CD4-positive, alpha-beta T cell treated with Interleukin-17A for 1 hour (primary cell): ENCODE results near the gene FGF19.

Experiments
- DNase-seq: peaks from one replicate; pipeline ENCODE4 v3.0.0-alpha.2; 2020

Gene FGF19

DNA sequence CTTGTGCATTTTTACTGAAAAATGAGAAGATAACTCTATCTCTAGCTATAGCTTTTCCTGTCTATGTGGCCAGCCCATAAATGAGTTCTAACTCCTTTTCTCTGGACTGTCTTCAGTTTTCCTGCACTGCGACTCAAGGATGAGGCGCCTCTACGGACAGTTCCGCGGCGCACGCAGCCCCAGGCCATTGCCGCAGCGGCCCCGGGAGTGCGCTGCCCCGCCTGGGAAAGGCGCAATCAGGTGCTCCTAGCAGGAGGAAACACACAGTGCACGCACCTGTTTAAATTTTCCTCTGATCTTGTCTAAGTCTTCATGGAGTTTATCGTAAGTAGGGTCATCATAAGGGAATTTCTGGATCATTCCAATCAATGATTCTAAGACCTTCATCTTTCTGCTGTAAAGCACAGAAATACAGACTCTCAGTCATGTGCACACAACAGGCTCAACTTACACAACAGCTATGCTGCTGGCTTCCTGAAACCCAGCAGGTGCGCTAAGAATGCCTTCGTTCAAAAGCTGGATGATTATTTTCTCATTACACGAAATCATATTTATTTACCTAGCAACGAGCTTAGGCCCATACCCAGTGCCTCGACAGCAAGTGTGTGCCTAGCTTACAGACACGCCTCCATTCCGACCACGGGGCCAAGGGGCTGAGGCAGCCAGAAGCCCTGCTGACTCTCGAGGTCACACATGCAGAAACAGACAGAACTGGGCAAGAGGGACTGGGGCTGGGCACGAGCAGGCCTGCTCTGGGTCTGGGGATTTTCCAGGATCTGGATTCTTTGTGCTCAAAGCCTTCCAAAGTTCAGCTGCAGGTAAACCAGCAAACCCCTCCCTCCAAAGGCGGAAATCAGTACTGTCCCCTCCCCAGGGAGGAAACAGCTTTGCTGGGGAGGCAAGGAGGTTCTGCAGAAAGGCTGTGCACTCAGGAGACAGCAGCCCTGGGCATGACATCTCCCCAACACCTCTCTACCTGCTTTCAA, 35.9 kb downstream of the FGF19 start:
- DNase-seq, result no peak

DNA sequence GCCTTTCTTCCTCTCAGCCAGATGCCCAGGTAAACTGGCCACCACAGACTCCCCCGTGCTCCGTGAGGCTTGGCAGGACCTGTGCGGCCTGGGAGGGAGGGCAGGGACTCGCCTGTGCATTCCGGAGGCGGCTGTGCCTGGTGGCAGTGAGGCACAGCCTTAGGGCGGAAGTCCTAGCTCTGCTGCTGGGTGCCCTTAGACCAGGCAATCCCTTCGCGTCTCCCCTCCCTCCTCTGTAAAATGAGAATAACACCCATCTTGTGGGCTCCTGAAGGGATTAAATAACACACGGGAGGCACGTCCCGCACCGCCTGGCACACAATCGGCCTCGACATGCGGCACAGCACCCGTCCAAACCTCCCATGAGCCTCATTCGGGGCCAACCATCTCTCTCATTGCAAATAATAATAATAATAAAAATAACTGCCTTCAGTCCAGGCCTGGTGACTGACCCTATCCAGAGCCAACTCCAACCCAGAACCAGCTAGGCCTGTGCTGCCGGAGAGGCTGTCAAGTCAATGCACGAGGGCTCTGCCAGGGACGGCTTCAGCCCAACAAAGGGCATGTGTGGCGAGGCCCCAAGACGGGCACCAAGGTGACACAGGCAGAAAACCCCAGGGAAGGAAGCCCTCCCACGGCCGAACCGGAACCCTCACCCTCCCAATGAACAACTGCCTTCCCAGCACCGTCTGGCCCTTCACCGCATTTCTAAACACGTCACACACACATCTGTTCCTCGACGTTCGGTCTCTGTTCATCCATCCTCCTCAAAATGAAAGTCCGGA, 36.9 kb downstream of the FGF19 start:
- DNase-seq, result no peak

DNA sequence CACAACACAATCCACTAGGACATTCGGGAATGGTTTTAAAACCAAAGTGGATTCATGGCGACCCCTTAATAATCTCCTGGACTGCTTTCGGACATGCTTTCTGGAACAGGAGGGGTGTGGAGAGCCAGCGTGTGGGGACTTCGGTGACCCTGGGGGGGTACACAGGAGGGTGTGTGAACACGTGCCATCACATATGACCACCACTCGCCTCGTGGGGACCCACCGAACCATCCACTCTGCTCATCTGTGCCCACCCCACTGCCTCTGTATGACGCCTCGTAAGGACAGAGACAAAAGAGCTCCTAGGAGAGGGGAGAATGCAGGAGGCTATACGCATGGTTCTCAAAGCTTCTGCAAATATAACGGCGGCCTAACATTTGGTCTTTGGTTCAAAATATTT, 37.6 kb downstream of the FGF19 start:
- DNase-seq, result no peak

DNA sequence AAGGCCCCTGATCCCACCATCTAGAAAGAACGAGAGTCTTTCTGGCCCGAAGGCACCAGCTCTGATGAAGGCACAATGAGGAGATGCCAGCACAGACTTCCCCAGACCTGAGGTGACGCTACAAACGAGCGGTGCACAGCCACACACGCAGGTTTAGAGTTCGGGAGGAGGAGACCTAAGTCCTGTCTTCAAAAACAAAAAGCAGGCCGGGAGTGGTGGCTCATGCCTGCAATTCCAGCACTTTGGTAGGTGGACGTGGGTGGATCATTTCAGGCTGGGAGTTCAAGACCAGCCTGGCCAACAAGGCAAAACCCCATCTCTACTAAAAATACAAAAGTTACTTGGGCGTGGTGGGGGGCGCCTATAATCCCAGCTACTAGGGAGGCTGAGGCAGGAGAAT, 38.2 kb downstream of the FGF19 start:
- DNase-seq, result no peak

DNA sequence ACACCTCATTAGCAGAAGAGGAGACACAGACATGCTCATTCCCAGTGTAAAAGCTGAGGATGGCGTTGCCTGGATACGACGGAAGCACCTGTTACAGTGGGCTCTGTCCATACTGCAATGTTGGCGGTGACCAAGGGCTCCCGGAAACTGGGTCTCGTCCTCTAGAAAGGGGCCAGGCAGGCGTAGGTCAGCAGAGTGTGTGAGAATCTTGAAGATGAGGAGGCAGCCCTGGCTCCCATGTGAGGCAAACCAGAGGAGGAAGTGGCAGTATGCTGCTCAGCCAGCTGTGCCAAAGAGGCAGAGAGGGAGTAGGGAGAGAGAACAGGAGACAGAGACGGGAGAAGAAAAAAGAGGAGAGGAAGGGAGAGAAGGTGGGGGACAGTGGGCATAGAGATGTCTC, 38.9 kb downstream of the FGF19 start:
- DNase-seq, result no peak

DNA sequence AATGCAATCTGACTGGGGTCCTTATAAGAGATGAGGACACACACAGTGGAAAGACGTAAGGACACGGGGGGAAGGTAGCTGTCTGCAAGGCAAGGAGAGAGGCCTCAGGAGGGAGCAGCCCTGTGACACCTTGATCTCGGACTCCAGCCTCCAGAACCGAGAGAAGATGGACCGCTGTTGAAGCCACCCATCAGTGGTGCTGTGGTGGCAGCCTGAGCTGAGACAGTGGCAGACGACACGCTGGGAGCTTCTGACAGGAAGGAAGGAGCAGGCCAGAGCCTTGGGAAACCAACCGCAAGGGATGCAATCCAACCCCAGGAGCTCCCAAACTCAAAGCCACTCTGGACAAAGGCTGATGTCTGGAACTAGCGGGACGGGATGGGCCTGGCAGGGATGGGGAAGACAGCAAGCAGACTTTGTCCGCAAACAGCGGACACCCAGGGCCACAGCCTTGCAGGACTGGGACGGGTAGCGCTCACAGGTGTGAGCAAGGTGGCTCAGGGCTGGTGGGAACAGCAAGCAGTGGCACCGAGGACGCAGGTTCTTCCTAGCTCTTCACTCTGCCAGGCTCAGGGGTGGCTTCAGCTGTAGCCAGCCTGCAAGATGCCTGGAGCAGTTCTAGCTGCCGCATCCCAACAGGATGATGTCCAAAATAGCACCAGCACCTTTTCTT, 39.6 kb downstream of the FGF19 start:
- DNase-seq, result no peak

DNA sequence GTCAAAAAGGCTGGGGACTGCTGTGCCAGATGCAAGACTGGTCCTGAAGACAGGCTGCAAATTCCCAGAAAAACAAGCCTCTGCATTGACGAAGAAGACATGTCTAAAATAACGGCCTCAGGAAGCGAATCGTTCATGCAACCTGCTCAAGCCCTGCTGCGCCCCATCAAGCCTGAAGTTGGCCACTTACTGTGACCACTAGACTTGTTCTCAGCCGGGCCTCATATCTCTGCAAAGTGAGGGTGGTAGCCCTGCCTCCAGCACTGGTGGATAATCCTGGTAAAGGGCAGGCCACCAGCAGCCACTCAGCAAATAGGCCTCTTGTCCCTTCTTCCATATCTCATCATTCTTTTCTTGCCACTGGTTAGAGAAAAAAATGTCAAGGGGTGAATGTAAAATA, 40.5 kb downstream of the FGF19 start:
- DNase-seq, result no peak

DNA sequence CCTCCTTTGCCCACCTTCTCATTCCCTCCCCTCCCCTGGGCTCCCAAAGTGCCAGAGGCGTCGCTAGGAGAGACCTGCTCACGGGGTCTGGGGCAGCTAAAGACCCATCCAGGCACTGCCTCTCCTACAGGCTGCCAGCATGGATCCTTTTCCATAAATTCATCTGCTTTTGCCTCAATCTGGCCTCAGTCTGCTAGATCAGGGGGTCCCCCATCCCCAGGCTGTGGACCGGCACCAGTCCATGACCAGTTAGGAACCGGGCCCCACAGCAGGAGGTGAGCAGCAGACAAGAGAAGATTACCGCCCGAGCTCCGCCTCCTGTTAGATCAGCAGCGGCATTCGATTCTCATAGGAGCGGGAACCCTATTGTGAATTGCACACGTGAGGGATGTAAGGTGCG, 41.0 kb downstream of the FGF19 start:
- no peak for DNase-seq

DNA sequence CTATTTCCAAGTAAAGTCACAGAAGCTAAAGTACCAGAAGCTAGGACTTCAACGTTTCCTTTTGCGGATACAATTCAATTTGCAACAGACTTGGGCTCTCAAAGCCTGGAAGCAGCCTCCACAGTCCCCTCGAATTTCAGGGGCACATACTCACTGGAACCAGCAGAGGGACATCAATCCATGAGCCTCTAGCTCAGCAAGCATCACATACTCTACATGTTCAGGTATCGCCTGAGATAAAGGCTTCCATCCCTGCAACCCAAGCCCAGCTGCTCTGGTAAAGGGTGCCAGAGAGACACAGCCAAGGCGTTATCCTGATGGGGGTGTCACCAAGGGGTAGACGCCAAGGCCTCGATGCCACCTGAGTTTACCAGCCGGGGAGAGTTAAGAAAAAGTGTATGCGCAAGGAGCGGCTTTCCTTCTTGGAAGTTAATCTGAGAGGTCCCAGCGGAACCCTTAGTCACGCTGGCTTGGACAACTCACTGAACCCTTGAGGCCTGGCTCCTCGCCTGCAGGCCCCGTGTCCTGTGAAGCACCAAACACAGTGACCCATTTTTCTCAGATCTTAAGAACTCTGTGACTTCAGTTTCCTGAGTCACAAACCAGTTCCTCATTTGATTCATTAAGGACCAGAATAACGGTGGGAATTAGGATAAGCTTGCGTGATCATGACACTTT, 41.7 kb downstream of the FGF19 start:
- DNase-seq, result no peak

DNA sequence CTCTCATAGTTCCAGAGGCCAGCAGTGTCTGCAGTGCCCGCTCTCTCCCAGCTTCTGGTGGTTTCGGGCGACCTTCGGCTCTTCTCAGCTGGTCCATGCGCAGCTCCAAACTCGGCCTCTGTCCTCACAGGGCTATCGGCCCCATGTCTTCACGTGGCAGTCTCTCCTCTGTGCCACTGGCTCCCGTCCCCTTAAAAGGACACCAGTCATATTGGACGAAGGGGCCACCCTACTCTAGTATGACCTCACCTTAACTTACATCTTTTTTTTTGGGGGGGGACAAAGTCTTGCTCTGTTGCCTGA, 42.5 kb downstream of the FGF19 start:
- DNase-seq, result no peak

DNA sequence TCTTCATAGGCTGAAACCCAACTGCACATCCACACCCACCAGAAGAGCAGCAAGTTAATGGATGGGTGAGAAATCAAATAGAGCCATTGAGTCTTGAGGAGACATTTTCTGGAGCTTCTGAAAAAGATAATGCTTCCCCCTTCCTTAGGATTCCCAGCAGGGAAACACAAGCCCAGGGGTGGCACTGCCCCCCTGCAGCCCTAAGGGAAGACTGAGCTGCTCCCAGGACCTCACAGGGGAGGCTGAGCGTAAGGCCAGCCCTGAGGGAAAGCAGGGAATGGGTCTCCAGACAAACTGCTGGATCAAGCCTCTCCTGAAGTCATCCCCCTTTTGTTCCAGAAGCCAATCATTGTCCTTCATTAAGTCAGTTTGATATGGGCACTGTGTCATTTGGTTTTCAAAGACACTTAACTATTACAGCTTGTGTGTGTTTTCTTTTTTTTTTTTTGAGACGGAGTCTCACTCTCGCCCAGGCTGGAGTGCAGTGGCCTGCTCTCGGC, 43.8 kb downstream of the FGF19 start:
- no peak for DNase-seq

DNA sequence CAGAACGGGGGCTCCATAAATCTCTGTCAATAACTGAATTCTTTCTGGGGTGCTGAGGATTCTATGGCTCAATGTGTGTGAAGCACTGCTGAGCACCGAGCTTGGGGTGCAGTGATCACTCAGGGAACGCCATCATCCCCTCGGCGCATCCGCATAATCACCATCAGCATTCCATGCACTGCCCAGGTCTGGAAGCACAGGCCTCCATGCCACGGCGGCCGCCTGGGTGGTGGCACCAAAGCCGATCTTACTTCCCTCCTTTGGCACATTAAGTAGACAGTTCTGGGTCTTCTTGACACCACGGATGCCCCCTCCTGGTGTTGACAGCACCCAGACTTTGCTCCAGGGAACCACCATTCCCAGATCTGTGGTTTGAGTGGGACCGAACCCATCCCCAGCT, 44.2 kb downstream of the FGF19 start:
- no peak for DNase-seq

DNA sequence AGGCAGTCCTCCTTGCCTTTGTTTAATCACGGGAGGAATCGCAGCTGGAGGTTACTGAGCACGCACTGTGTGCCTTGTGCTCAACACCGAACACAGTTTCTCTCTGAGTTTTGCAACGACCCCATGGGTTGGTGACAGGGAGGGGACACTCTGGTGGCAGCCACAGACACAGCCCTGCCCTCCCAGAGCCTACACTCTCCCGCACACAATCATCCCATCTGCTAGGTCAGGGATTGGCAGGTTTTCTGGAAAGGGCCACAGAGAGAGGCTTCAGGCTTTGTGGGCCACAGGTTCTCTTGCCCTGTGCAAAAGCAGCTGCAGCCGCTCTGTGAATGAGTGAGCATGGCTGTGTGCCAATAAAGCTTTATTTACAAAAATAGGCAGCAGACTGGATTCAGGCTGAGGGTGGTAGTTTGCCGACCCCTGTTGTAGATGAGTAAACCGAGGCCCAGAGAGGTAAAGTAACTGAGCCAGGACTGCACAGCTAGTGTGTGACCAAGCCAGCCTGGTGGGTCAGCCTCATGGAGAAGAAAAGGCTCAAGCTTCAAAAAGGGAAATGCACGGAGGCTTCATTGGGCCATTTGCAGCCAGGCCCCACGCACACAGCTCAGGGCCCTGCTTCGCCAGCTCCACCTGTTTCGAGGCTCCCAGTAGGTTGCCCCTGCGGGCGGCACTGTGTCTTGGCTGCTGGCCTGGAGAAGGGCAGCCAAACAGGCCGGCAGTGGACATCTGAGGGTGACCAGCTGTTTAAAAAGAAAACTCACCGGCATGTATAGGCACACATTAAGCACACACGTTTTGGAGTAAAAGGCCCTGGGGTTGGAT, 45.0 kb downstream of the FGF19 start:
- DNase-seq, result no peak

DNA sequence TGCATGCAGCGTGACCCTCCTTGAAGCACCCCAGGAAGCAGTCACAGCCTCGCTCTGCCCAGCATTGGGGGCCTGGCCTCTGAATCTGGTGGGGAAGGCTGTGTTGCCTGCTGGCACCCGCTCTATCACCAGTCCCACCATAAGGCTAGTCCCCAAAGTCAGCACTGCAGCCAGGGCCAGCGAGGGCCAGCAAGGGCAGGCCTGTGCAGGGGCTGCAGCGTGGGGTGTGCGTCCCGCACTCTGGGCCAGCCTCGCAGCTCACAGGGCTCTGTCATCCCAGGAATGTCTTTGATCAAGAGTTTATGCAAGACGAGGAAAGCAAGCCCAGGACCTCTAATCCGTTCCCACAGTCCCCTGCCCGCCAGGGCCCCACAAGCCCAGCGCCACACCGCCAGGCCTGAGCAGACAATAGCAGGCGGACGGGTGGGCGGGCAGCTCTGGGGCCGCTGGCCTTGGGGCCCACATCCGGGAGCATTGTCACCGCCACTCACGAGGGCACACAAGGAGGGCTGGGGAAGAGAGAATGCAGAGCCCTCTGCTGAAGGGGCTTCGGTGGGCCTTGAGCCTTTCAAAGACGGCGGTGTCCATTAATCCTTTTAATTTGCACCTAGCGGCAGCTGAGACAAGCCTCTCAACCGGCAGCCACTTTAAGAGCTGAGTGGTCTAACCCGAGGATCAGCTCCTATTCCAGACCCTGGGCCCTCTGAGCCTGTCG, 45.8 kb downstream of the FGF19 start:
- no peak for DNase-seq

DNA sequence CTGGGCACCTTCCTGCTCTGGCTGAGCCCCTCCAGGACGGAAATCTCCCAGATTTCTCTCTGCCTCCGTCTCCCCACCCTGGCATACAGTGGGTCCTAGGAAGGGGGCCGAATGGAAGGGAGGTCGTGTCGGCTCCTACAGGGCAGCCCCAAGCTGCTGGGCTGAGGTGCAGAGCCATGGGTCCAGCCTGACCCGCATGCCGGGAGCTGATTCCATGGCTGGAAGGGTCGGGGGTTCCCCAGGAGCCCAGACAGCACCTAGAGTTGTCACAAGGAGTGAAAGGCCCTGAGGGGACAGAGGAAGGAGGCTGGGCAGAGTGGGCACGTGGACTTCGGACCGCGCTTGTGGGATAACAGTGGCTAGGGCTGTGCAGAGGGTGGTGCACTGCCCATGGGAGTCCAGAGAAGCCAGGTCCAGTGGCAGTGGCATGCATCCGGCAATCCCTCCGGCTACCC, 46.3 kb downstream of the FGF19 start:
- DNase-seq, result no peak

DNA sequence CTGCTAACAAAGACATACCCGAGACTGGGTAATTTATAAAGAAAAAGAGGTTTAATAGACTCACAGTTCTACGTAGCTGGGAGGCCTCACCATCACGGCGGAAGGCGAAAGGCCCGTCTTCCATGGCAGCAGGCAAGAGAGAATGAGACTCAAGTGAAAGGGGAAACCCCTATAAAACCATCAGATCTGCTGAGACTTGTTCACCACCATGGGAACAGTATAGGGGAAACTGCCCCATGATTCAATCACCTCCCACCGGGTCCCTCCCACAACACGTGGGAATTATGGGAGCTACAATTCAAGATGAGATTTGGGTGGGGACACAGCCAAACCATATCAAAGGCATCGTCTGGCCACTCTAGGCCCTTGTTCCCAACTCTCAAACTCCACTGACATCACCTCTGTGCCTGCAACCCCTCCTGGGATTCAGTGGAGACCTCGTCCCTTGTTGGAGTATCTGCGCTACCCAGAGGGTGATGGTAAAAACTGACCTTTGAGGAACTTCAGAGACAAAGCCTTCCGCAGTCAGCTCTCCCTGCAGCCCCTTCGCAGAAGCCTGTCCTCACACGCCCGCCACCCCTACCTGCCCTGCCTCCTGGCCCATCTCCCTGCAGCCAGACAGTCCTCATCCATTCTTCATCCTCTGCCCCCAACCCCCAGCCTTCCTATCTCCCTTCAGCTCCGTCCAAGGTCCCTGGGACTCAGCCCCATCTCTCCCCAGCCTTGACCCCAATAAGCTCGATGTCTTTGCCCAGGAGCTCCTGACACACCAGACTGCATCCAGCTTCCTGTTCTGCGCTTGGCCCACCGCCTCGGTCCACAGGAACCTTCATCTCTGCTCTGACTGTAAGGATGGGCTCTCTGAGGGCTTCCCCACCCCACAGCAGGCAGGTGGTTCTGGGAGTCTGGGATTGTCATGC, 47.0 kb downstream of the FGF19 start:
- DNase-seq, result no peak

DNA sequence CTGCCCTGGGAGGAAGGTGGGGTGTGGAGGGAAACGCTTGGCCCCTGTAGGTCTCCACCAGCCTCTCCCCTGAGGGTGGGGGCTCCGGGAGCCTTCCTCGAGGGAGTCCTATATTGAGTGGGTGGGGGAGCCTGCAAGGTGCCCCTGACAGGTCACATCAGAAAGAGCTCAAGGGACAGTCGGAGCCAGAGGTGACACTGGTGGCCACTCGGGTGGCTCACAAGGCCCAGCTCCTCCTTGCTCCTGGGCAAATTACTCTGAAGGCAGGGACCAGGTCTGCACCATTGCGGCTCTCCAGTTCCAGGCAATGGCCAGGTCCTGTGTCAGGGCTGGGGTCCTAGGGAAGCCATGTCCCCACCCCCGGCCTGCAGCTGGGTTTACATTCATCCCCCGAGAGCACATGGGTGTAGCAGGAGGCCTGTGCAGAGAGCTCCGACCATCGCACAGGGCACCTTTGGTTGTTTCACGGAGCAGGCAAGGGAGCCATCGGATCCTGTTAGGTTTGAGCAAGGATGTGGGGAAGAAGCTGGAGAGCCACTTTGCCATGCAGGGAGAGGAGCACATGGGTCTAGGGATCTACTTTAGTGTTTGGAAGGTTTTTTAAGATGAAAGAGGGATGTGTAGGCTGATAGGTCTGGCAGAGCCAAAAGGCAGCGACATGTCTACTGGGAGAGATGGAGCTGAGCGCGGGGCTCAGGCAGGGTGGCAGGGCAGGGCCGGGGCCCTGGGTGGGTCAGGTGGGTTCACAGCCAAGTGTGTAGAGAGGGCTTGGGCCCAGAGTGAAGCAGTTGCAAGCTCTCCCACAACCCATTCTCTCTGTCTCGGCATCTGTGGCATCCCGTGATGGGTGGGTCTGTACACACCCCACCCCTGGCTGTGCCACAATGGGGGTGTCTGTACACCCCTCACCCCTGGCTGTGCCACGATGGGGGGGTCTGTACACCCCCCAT, 48.1 kb downstream of the FGF19 start:
- DNase-seq, result no peak

DNA sequence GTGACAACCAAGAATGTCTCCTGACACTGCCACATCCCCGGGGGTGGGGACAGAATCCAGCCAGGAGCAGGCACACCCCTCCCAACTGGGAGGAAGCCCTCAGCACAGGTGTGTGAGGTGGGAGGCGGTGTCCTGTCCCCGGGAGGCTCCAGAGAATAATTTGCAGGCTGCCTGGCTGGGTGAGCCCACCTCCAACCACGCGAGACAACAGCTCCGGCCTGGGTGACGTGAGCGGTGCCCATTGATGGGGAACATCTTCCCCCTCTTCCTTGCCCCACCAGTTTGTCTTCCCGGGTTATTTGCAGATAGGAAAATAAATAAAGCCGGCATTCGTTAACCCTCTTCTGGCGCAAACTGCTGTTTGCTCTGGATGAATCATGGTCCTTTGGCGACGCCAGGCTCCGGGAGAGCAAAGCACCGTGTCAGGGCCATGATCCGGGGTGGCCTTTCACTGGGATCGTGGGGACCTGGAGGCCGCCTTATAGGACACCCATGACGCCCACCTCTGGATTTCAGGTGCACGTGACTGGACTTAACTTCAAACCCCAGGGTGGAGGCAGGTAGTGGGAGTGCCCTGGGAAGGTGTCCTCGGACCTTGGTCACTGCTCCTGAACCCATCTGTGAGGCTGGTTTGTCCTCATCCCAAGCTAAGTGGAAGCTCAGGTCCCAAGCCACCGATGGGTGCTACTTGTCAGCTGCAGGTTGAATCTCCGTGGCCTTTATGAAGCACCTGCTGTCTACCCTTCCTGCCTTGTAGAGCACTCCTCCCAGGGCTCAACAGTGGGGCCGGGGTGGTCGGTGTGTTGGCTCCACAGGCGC, 49.0 kb downstream of the FGF19 start:
- DNase-seq, result no peak
